SHP77 (cell line): ENCODE results near the gene BRIP1.
"Not testable (repeated sequence)": the region's sequence is repeated elsewhere in the genome, so short reads cannot be mapped to it uniquely, and the experiment has no call there.

Experiments used
- DNase-seq, 2 experiments: peaks; one replicate each; lab custom pipeline; 2025; lab: John Stamatoyannopoulos, UW

Gene BRIP1

GRCh38 chr17:61799812-61800484 is 63.4 kb downstream of the BRIP1 start:
- no peak for DNase-seq

DNA sequence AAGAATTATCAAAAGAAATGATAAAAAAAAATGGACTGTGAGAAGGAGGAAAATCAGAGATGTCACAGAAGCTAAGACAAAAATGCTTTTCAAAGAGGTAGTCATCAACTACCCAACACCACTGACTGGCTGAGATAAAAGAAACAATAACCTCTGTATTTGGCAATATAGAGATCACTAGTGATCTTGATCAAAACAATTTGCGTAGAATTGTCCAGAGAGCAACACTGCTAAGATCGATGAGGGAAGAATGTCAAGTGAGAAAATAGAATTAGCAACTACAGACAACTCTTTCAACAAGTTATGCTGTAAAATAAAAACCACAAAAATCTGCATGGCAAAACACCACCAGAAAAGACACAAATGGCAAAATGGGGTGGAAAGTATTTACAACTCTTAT is 66.0 kb downstream of the BRIP1 start:
- DNase-seq = no peak

DNA sequence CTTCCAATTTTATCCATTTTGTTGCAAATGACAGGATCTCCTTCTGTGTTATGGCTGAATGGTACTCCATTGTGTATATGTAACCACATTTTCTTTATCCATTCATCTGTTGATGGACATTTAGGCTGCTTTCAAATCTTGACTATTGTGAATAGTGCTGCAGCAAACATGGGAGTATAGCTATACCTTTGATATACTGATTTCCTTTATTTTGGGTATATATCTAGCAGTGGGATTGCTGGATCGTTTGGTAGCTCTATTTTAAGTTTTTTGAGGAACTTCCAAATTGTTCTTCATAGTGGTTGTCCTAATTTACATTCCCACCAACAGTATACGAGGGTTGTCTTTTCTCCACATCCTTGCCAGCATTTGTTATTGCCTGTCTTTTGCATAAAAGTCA is 67.8 kb downstream of the BRIP1 start:
- no peak for DNase-seq

DNA sequence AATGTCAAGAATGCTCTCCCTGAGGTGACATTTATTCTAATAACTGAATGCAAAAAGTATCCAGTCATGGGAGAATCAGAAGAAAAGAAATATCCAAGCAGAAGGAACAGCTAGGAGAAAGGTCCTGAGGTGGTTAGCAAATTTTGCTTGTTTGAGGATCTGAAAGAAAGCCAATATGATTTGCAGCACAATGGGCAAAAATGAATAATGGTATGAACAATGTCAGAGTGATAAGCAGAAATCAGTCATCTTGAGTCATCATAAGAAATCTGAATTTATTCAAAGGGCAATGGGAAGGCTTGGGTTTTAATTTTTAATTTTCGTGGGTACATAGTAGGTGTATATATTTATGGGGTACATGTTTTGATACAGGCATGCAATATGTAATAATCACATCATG is 68.5 kb downstream of the BRIP1 start:
- no peak for DNase-seq

GRCh38 chr17:61794242-61794641 is 69.1 kb downstream of the BRIP1 start:
- DNase-seq = no peak

DNA sequence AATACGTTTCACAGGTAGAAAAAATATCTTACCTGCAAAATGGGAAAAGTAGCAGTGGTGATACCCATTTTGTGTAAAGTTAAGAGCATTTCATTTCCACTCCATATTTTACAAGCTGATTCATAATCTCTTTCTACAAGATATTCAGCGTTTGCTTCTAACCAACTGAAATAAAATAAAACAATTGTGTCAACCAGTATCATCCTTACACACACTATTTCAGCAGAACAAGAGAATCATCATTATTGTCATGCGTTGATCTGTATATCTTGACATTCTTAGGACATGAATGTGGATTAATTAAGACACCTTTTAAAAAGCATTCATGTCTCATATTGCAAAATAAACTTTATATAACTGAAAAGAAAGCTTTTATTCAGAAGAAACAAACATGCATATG is 69.8 kb downstream of the BRIP1 start:
- DNase-seq = no peak

DNA sequence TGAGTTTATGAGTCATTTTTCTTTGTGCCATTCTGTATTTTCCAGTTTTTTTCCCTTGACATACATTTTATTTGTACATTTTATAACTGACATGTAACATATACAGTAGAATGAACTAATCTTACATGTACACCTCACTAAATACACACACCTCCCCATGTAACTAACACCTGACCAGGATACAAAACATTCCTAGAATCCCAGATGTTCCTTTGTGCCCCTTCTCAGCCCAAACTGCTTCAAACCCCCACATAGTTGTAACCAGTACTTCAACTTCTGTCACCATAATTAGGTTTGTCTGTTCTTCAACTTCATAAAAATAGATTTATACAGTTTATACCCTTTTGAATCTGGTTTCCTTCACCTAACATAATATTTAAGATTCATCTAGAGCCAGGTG is 73.5 kb downstream of the BRIP1 start:
- DNase-seq = no peak

GRCh38 chr17:61786088-61786487 is 77.2 kb downstream of the BRIP1 start:
- no peak for DNase-seq

DNA sequence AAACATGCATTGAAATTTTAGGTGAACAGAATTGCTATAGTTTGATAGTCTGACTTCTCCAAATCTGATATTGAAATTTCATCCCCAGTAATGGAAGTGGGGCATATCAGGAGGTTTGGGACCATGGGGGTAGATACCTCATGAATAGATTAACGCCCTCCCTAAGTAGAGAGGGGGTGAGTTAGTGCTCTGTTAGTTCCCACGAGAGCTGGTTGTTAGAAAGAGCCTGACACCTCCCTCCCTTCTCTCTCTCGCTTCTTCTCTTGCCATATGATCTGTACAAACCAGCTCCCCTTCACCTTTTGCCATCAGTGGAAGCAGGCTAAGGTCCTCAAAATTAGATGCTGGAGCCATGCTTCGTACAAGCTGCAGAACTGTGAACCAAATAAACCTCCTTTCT is 78.8 kb downstream of the BRIP1 start:
- no peak for DNase-seq

- DNase-seq = no peak
Observed at GRCh38 chr17:61783556-61784304, 79.6 kb downstream of the BRIP1 start.

DNA sequence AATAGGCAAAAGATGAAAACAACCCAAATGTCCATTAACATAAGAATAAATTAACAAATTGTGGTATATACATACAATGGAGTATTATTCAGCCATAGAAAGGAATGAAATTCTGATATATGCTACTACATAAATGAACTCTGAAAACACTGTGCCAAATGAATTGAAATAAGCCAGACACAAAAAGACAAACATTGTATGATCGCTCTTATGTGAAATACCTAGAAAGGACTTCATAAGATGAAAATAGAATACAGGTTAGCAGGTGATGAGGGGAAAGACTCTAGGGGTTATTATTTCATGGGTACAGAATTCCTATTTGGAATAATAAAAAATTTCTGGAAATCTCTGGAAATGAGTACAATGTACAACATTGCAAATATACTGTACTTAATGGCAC is 80.2 kb downstream of the BRIP1 start:
- DNase-seq = no peak

GRCh38 chr17:61782683-61783082 is 80.6 kb downstream of the BRIP1 start:
- no peak for DNase-seq

DNA sequence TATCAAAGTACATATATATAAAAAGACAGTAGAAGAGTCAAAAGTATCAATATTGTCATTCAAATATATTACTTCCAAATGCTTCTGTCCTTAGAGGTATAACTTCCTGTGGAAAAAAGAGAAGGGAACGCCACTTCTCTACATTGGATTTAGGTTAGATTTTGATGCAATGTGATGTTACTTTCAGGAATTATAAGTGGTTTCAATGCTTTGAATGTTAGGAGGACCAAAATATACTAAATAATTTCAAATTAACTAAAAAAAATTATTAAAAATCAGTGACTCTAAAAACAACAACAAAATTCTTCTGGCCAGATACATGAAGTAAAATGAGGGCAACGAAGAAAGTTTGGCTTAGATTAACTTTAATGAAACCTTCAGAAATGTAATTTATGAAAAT is 88.0 kb downstream of the BRIP1 start:
- DNase-seq = no peak

DNA sequence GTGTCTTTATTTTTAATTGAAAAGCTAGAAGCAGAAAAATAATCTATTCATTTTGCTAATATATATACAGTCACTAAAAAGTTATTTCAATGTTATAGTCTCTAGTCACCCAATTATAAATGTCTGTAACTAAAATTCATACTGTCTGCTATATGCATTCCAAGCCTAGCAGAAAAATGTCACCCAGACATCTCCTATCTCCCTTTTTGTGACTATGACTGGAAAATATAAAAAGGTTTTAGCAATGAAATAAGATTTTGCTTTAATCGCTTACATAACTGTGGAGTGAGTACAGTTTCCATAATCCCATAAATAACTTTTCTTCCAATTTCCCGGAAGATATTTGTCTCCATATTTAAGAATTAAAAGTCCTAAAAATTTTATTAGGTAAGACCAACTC is 88.6 kb downstream of the BRIP1 start:
- DNase-seq = no peak

DNA sequence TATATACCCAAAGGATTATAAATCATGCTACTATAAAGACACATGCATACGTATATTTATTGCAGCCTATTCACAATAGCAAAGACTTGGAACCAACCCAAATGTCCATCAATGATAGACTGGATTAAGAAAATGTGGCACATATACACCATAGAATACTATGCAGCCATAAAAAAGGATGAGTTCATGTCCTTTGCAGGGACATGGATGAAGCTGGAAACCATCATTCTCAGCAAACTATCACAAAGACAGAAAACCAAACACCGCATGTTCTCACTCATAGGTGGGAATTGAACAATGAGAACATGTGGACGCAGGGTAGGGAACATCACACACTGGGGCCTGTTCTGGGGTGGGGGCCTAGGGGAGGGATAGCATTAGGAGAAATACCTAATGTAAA is 89.2 kb downstream of the BRIP1 start:
- not testable (repeated sequence) for DNase-seq

- no peak for DNase-seq
Observed at GRCh38 chr17:61770752-61771533, 92.4 kb downstream of the BRIP1 start.

GRCh38 chr17:61770043-61770442 is 93.3 kb downstream of the BRIP1 start:
- no peak for DNase-seq

- DNase-seq = no peak
Observed at GRCh38 chr17:61768405-61768804, 94.9 kb downstream of the BRIP1 start.

- DNase-seq = no peak
Observed at GRCh38 chr17:61766520-61766919, 96.8 kb downstream of the BRIP1 start.

GRCh38 chr17:61764846-61765245 is 98.5 kb downstream of the BRIP1 start:
- DNase-seq = no peak

- DNase-seq = no peak
Observed at GRCh38 chr17:61761827-61762226, 101.5 kb downstream of the BRIP1 start.

DNA sequence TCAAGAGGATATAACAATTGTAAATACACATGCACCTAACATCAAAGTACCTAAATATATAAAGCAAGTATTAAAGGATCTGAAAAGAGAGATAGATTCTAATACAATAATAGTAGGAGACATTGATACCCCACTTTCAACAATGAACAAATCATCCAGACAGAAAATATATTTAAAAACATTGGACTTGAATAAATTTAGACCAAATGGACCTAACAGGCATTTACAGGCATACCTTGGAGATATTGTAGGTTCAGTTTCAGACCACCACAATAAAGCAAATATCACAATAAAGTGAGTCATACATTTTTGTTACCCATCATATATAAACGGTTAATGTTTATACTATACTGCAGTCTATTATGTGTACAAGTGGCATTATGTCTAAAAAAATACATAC is 104.0 kb downstream of the BRIP1 start:
- DNase-seq = no peak

DNA sequence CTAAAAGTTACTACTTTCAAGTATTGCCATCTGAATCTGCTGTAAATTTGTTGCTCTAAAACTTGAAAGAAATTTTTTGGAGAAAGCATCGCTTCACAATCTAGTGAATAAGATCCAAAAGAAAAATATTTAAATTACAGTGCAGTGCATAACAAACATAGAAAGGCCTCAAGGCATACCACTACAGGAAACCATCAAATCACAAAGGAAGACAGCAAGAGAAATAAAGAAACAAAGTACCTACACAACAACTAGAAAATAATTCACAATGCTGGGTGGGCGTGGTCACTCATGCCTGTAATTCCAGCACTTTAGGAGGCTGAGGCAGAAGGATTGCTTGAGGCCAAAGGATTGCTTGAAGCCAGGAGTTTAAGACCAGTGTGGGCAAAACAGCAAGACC is 104.9 kb downstream of the BRIP1 start:
- no peak for DNase-seq
